Right ventricle myocardium superior (tissue), 1 donor: Measurements from ENCODE around the gene KIR3DL3. TPM values are rescaled to one million over a fixed set of nuclear protein-coding genes. Genes with fewer than 3 reads are reported as not detected.
"Not testable (repeated sequence)": the region's sequence is repeated elsewhere in the genome, so short reads cannot be mapped to it uniquely, and the experiment has no call there.

ENCODE experiments used
- ATAC-seq: fragments of 200-7000 bp; cut with Tn5 transposase; one replicate; pipeline ENCODE4 v1.9.1; 2020; ENCODE audit warnings: mild to moderate bottlenecking; ENCODE audit not compliant: poor library complexity
- DNase-seq: peaks from one replicate; pipeline ENCODE4 v3.0.0-alpha.2; 2020
- intact Hi-C: fragments of 100-400 bp; cut with DNase I; formaldehyde crosslinking; loops from one replicate; pipeline ENCODE4 v1.11.2; 2022
- long read RNA-seq: library from polyadenylated mRNA; unstranded; transcript quantifications from one replicate; pipeline ENCODE4 v2.0.0, GENCODE V29; 2021
- total RNA-seq: library from RNA; stranded (reverse); fragmentation: NEBNext Ultra II Directional; extraction: Animal tissue kit (Norgen Biotek cat#: 25700); gene quantifications from one replicate; pipeline ENCODE4 v1.2.1, GENCODE V29; 2021
- donor health status: DM: no; HTN: yes; CAD: no; lungs with severe emphysema.

Gene KIR3DL3
- not detected for total RNA-seq
- long read RNA-seq, result 0 reads

DNA sequence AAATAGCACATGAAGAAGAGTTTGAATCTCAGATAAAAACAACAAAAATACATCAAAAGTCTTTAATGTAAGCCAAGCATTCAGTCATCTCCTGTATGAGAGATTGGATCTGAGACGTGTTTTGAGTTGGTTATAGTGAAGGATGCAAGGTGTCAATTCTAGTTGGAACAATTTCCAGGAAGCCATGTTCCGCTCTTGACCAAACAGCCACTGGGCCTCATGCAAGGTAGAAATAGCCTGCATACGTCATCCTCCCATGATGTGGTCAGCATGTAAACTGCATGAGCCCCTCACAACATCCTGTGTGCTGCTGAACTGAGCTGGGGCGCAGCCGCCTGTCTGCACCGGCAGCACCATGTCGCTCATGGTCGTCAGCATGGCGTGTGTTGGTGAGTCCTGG, at the start of gene KIR3DL3:
KIR3DL3 (plus strand) TSS at position 301 of the 400 bp plus-strand sequence; CDS start at position 356, 55 bp downstream.
- ATAC-seq (no peak), DNase-seq (no peak)
- intact Hi-C loops, result no loop called here

- ATAC-seq, DNase-seq, intact Hi-C loops: not testable (repeated sequence)
Measured at GRCh38 chr19:54676210-54676834, 47.9 kb upstream of the KIR3DL3 start.

DNA sequence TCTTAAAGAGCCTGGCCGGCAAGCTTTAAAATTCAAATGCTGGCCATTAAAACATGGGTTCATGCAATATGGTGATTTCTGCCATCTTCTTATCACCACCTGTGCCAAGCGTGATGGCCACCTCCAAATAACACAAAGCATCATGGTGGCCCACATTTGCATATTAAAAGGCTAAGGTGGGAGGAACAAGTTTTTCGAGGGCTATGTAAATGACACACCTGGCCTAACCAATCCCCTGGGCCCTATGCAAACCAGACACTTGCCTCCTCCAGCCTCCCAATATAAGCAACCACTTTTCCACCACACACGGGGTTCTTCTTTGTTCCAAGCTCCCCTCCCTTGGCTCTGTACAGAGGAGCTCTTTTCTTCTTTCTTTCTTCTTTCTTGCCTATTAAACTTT, 47.0 kb upstream of the KIR3DL3 start:
- DNase-seq (no peak), ATAC-seq (no peak)
- intact Hi-C loops, result no loop called here

- intact Hi-C loops, ATAC-seq, DNase-seq: not testable (repeated sequence)
Measured at GRCh38 chr19:54681596-54681995, 42.6 kb upstream of the KIR3DL3 start.

GRCh38 chr19:54682306-54682856, 41.9 kb upstream of the KIR3DL3 start:
- ATAC-seq, result no peak
- intact Hi-C loops, result no loop called here
- no peak for DNase-seq

- intact Hi-C loops, result no loop called here
- no peak for ATAC-seq
- no peak for DNase-seq
Measured at GRCh38 chr19:54684527-54684926, 39.7 kb upstream of the KIR3DL3 start.

DNA sequence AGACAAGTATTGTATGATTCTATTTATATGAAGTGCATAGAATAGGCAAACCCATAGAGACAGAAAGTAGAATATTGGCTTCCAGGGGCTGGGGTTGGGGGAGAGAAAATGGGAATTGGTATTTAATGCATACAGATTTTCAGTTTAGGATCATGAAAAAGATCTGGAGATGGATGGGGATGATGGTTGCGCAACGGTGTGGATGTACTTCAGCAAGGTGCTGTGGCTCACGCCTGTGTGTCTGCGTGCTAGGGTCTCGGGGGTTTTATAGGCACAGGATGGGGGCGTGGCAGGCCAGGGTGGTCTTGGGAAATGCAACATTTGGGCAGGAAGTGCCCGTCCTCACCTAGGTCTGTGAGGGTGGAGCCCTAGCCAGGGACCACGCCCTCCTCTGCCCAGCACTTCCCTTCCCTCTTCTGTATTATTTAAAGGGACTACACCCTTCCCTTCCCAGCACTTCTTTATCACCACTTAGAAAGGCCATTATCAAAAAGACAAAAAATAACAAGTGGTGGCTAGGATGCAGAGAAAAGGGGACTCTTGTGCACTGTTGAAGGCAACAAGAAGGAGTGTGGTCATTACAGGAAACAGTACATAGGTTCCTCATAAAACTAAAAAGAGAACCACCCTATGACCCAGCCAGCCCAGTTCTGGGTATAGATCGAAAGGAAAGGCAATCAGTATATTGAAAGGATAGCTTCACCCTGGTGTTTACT, 32.5 kb upstream of the KIR3DL3 start:
- ATAC-seq (no peak), DNase-seq (no peak)
- intact Hi-C loops, result no loop called here

- intact Hi-C loops, result no loop called here
- no peak for DNase-seq
- ATAC-seq, result no peak
Measured at GRCh38 chr19:54692298-54692615, 32.0 kb upstream of the KIR3DL3 start.

DNA sequence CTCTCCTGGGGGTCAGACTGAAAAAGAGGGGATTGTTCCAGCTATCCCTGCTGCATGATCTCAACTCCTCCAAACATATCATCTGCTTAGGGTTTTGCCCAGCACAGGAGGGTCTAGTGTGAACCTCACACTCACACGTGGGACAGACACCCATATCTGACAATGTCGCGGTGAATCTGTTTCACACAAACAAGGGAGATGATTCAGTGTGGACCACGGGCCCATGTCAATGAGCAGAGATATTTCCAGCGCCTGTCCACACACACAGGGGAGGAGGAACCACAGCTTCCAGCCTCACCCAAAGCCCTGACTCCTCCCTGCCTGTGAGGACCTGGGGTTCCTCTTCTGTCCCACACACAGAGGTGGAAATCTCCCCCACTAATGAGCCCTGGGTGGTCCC, 29.6 kb upstream of the KIR3DL3 start:
- intact Hi-C loops, result no loop called here
- DNase-seq (no peak), ATAC-seq (no peak)

GRCh38 chr19:54696117-54696548, 28.1 kb upstream of the KIR3DL3 start:
- intact Hi-C loops, result no loop called here
- no peak for DNase-seq

DNA sequence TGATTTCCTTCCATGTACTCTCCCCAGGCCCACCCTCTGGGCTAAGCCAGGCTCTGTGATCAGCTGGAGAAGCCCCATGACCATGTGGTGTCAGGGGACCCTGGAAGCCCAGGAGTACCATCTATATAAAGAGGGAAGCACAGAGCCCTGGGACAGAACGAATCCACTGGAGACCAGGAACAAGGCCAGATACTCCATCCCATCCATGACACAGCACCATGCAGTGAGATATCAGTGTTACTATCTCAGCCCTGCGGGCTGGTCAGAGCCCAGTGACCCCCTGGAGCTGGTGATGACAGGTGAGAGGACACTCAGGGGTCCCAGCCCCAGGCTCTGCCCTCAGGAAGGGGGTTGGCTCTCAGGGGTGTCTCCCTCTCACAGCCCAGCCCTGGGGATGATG, 27.5 kb upstream of the KIR3DL3 start:
- no peak for DNase-seq
- intact Hi-C loops, result no loop called here
- no peak for ATAC-seq

More at GRCh38 chr19:54696117-54696548, 28.1 kb upstream of the KIR3DL3 start:
- no peak for ATAC-seq

DNA sequence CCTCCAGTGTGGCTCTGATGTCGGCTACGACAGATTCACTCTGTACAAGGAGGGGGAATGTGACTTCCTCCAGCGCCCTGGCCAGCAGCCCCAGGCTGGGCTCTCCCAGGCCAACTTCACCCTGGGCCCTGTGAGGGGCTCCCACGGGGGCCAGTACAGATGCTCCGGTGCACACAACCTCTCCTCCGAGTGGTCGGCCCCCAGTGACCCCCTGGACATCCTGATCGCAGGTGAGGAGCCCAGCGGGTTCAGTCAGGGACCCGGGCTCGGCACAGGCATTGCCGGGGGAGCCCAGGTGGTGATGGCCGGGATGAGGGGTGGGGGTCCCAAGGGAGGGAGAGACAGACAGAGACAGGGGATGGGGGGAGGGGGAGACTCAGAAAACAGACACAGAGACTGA, 26.5 kb upstream of the KIR3DL3 start:
- intact Hi-C loops, result not testable (repeated sequence)

GRCh38 chr19:54704928-54705327, 19.3 kb upstream of the KIR3DL3 start:
- DNase-seq, result no peak
- no peak for ATAC-seq
- intact Hi-C loops, result no loop called here

More for the DNA sequence above, 26.5 kb upstream of the KIR3DL3 start:
- DNase-seq, ATAC-seq: not testable (repeated sequence)

DNA sequence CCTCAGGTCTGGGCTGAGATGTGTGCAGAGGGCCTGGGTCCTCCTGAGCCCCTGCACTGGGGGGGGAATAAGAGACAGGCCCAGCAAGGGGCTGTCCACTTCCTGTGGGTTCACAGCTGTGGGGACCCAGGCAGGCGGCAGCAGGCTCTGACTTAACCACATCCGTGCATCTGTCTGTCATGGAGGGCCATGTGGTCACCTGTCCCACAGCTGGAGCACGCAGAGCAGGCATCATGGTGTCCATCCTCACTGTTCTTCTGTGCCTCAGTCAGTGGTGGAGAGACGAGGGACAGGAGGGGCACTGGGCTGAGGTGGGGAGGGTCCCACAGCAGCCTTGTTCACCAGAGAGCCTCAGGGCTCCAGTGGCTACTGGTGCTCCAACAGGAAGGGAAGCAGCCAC, 16.3 kb upstream of the KIR3DL3 start:
- DNase-seq, result no peak
- intact Hi-C loops, result no loop called here
- no peak for ATAC-seq

DNA sequence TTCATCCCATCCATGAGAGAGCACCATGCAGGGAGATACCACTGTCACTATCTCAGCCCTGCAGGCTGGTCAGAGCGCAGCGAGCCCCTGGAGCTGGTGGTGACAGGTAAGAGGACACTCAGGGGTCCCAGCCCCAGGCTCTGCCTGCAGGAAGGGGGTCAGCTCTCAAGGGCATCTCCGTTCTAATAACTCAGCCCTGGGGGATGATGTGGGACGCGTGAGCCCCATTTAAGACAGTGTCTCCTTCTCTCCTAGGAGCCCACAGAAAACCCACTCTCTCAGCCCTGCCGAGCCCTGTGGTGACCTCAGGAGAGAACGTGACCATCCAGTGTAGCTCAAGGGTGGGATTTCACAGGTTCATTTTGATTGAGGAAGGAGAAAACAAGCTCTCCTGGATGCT, 15.5 kb upstream of the KIR3DL3 start:
- ATAC-seq, result no peak
- no peak for DNase-seq
- intact Hi-C loops, result no loop called here

DNA sequence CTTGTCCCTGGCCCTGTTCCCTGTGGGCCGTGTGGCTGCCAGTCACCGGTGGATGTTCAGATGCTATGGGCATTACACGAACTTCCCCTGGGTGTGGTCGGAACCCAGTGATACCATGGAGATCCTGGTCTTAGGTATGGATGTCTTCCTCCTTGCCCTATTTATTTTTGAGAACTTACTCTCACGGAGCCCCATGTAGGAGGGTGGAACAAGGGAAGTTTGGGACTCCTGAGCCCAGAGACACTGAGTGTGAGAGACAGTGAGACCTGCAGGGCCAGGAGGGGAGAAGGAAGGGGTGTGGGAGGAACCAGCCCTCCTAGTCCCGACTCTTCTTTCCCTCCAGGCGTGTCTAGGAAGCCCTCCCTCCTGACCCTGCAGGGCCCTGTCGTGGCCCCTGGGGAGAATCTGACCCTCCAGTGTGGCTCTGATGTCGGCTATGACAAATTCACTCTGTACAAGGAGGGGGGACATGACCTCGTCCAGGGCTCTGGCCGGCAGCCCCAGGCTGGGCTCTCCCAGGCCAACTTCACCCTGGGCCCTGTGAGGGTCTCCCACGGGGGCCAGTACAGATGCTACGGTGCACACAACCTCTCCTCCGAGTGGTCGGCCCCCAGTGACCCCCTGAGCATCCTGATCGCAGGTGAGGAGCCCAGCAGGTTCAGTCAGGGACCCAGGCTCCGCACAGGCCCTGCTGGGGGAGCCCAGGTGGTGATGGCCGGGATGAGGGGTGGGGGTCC, 14.9 kb upstream of the KIR3DL3 start:
- DNase-seq (no peak), ATAC-seq (no peak)
- intact Hi-C loops, result no loop called here

GRCh38 chr19:54709956-54710355, 14.3 kb upstream of the KIR3DL3 start:
- ATAC-seq, DNase-seq, intact Hi-C loops: not testable (repeated sequence)

- intact Hi-C loops, result no loop called here
- DNase-seq (no peak), ATAC-seq (no peak)
Measured at GRCh38 chr19:54724644-54725043, 402 bp downstream of the KIR3DL3 start.

DNA sequence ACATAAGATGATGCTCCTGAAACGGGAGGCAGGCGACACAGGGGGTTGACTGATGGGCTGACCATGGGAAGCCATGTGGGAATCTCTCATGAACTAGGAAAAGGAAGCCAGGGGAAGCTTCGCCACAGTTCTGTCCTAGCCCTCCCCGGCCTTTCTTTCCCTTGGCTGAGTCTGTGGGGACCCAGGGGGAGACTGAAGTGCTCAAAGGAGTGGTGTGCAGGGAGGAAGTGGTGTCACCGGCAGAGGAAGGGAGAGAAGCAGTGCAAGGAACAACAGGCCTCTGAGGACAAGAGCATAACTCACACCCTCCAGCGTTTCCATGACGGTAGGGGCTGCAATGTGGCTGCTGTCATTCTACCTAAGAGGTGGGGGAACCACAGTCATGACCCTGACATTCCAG, 1.1 kb downstream of the KIR3DL3 start:
- DNase-seq (no peak), ATAC-seq (no peak)
- intact Hi-C loops, result no loop called here
